Right renal cortex interstitium (tissue), 3 donors: ENCODE data around the gene SEC16A. TPM values are rescaled to one million over a fixed set of nuclear protein-coding genes. Genes with fewer than 3 reads are reported as not detected.
"Not testable (repeated sequence)": the region's sequence is repeated elsewhere in the genome, so short reads cannot be mapped to it uniquely, and the experiment has no call there.

Experiments
- DNase-seq, 3 donors: peaks; one replicate each; pipeline ENCODE4 v3.0.0-alpha.2; 2013; ENCODE audit warnings: low read depth in 3 of 3, low spot score in 2 of 3
- polyA plus RNA-seq, 3 donors: library from polyadenylated mRNA; unstranded; fragments of 120-200 nt; gene quantifications; one replicate each; pipeline ENCODE4 v1.2.1, GENCODE V29; 2013; ENCODE audit not compliant: insufficient read length in 3 of 3

SEC16A gene
- polyA plus RNA-seq, 3 donors: 48.7 to 58.0 (median 56.8) TPM

GRCh38 chr9:136426787-136427186, 56.1 kb downstream of the SEC16A start:
- no peak for DNase-seq

- DNase-seq: not testable (repeated sequence)
Observed at GRCh38 chr9:136425367-136425766, 57.5 kb downstream of the SEC16A start.

- no peak for DNase-seq
Observed at GRCh38 chr9:136424750-136425362, 58.0 kb downstream of the SEC16A start.

GRCh38 chr9:136423432-136424146, 59.3 kb downstream of the SEC16A start:
- no peak for DNase-seq

GRCh38 chr9:136422876-136423275, 60.0 kb downstream of the SEC16A start:
- DNase-seq: no peak

GRCh38 chr9:136421791-136422190, 61.0 kb downstream of the SEC16A start:
- no peak for DNase-seq

GRCh38 chr9:136419092-136419420, 63.8 kb downstream of the SEC16A start:
- no peak for DNase-seq

GRCh38 chr9:136418182-136419091, 64.4 kb downstream of the SEC16A start:
- DNase-seq: no peak

GRCh38 chr9:136416914-136417313, 65.9 kb downstream of the SEC16A start:
- no peak for DNase-seq

GRCh38 chr9:136416427-136416826, 66.4 kb downstream of the SEC16A start:
- DNase-seq: no peak

- no peak for DNase-seq
Observed at GRCh38 chr9:136412962-136413361, 69.9 kb downstream of the SEC16A start.

- DNase-seq: no peak
Observed at GRCh38 chr9:136411378-136411777, 71.5 kb downstream of the SEC16A start.

- DNase-seq: peak; percentile 74 to 79 (median 74)
Observed at GRCh38 chr9:136410500-136411287, 72.1 kb downstream of the SEC16A start, which contains the start of the genes ENTR1 and PMPCA. TSS of gene ENTR1 (minus strand) at chr9:136410614. CDS start at chr9:136410397, 217 bp downstream. TSS of gene PMPCA (plus strand) at chr9:136410658. CDS start at chr9:136410669, 11 bp downstream.

- DNase-seq: no peak
Observed at GRCh38 chr9:136409557-136410455, 73.0 kb downstream of the SEC16A start.

- no peak for DNase-seq
Observed at GRCh38 chr9:136407911-136408310, 74.9 kb downstream of the SEC16A start.

- not testable (repeated sequence) for DNase-seq
Observed at GRCh38 chr9:136407061-136407460, 75.8 kb downstream of the SEC16A start.

- not testable (repeated sequence) for DNase-seq
Observed at GRCh38 chr9:136405904-136406303, 76.9 kb downstream of the SEC16A start.

GRCh38 chr9:136405481-136405880, 77.4 kb downstream of the SEC16A start:
- DNase-seq: no peak

- DNase-seq: no peak
Observed at GRCh38 chr9:136404801-136405136, 78.1 kb downstream of the SEC16A start.
